HEK293T (cell line): Measurements from ENCODE around the gene NXNL1.

Experiments
- BHLHE40 ChIP-seq: fragments of 450-650 bp; IDR thresholded peaks from 2 replicates; pipeline ENCODE4 v1.6.1; 2016; ENCODE audit warnings: mild to moderate bottlenecking, moderate library complexity, borderline replicate concordance
- ELF4 ChIP-seq: fragments of 450-650 bp; IDR thresholded peaks from 2 replicates; pipeline ENCODE4 v1.6.1; 2017; ENCODE audit warnings: antibody characterized with exemption
- FOXK2 ChIP-seq: fragments of 450-650 bp; IDR thresholded peaks from 2 replicates; pipeline ENCODE4 v1.6.1; 2016; ENCODE audit warnings: mild to moderate bottlenecking
- HDGF ChIP-seq: fragments of 450-650 bp; IDR thresholded peaks from 2 replicates; pipeline ENCODE4 v1.6.1; 2017; ENCODE audit warnings: antibody characterized with exemption, borderline replicate concordance
- SP1 ChIP-seq: fragments of 450-650 bp; IDR thresholded peaks from 2 replicates; pipeline ENCODE4 v1.6.1; 2017
- SUZ12 ChIP-seq: fragments of 450-650 bp; IDR thresholded peaks from 2 replicates; pipeline ENCODE4 v1.6.1; 2016; ENCODE audit warnings: mild to moderate bottlenecking

DNA sequence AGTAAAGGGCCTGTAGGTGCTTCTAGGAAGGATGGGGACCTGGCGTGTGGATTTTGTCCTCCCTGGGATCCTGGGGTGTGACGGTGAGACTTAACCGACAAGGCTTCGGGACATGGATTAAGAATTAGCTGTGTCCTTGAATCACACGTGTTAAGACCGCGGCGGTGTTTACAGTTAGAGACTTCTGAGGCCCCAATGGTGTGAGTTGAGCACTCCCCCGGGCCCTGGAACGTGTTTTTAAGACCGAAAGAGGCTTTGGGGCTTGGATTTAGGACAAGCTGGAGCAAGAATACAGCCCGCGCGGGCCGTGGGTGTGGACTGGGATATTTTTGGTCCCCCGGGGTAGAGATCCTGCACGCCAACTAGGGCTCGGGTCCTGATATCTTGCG, 8.4 kb upstream of the NXNL1 start:
- TF ChIP-seq HDGF (no peak), SUZ12 (no peak), ELF4 (no peak), FOXK2 (no peak), SP1 (no peak), BHLHE40 (no peak)
